GM12878 (cell line): ENCODE measurements around the gene BLOC1S3. TPM values are rescaled to one million over a fixed set of nuclear protein-coding genes. Genes with fewer than 3 reads are reported as not detected.
"Not testable (repeated sequence)": the region's sequence is repeated elsewhere in the genome, so short reads cannot be mapped to it uniquely, and the experiment has no call there.

Source experiments
- ATAC-seq: fragments of 200-7000 bp; cut with Tn5 transposase; 3 replicates; pipeline ENCODE4 v1.9.1; 2020; ENCODE audit warnings: mild to moderate bottlenecking, moderate library complexity
- BruUV-seq: library from RNA; stranded (reverse); fragments of 400-500 nt; replicated peaks from 2 replicates; lab custom pipeline; 2021; lab: Mats Ljungman, UMichigan
- CTCF ChIA-PET: fragments of 300-600 bp; sonication (Branson Sonifier 250); formaldehyde crosslinking; extraction: SDS; loops from one replicate; lab custom pipeline; 2021; ENCODE audit warnings: inconsistent platforms; lab: Yijun Ruan, JAX
- POLR2A ChIA-PET: fragments of 350-600 bp; formaldehyde crosslinking; extraction: SDS; loops from one replicate; lab custom pipeline; 2021; ENCODE audit warnings: inconsistent platforms; lab: Charles Lee
- RAD21 ChIA-PET: fragments of 300-600 bp; sonication (Branson Sonifier 250); formaldehyde crosslinking; loops from one replicate; lab custom pipeline; 2023; ENCODE audit warnings: antibody characterized with exemption; ENCODE audit not compliant: unreplicated experiment; lab: Charles Lee
- SMC1A ChIA-PET: fragments of 300-600 bp; sonication (Branson Sonifier 250); formaldehyde crosslinking; loops from one replicate; lab custom pipeline; 2023; ENCODE audit not compliant: unreplicated experiment, uncharacterized antibody; lab: Charles Lee
- DNase-seq: peaks from one replicate; pipeline ENCODE4 v3.0.0-alpha.2; 2011; ENCODE audit warnings: low read depth, low spot score
- FAIRE-seq: peaks from 3 replicates; lab custom pipeline; 2011; peaks lifted over from hg19 to GRCh38; lab: Jason Lieb, UNC
- H2AFZ ChIP-seq: 2 replicates; pipeline ENCODE4 v1.6.0; 2011; ENCODE audit warnings: low read depth, low read length, control low read depth; ENCODE audit not compliant: control insufficient read depth
- H3K27ac ChIP-seq: 2 replicates; pipeline ENCODE4 v1.5.1; 2011; ENCODE audit warnings: control low read depth; ENCODE audit not compliant: control insufficient read depth, insufficient read depth
- H3K27me3 ChIP-seq, 2 experiments: replicated peaks in 1 of 2; 2 replicates each; pipeline versions ENCODE4 v1.6.0 to v1.6.1; 2011; ENCODE audit warnings: low read length in 1 of 2; ENCODE audit not compliant: control insufficient read depth in 2 of 2, insufficient read depth in 2 of 2
- H3K36me3 ChIP-seq, 2 experiments: 2 replicates each; pipeline ENCODE4 v1.5.1; 2011; ENCODE audit warnings: low read length in 1 of 2; ENCODE audit not compliant: control insufficient read depth in 2 of 2, insufficient read depth in 2 of 2
- H3K4me1 ChIP-seq: 2 replicates; pipeline ENCODE4 v1.6.1; 2011; ENCODE audit warnings: mild to moderate bottlenecking, low read length, moderate library complexity, mixed read lengths; ENCODE audit not compliant: control insufficient read depth, insufficient read depth
- H3K4me2 ChIP-seq: 2 replicates; pipeline ENCODE4 v1.6.0; 2011; ENCODE audit warnings: control low read depth; ENCODE audit not compliant: control insufficient read depth, insufficient read depth
- H3K4me3 ChIP-seq: fragments of 200-600 bp; sonication (generic); 2 replicates; pipeline ENCODE4 v1.5.1; 2016
- H3K79me2 ChIP-seq: 2 replicates; pipeline ENCODE4 v1.6.0; 2011; ENCODE audit warnings: low read length; ENCODE audit not compliant: control insufficient read depth, insufficient read depth
- H3K9ac ChIP-seq: 2 replicates; pipeline ENCODE4 v1.8.0; 2011; ENCODE audit warnings: low read length, control low read depth, mixed read lengths; ENCODE audit not compliant: control insufficient read depth, insufficient read depth
- H3K9me3 ChIP-seq: replicated peaks from 3 replicates; pipeline ENCODE4 v1.5.1; 2011; ENCODE audit warnings: mild to moderate bottlenecking, low read length; ENCODE audit not compliant: control insufficient read depth, insufficient read depth
- H4K20me1 ChIP-seq: 2 replicates; pipeline ENCODE4 v1.6.0; 2011; ENCODE audit not compliant: control insufficient read depth, insufficient read depth
- WGBS: methylation state at CpG from one replicate; pipeline ENCODE4 v1.1.6; 2016; ENCODE audit warnings: low lambda C conversion rate; ENCODE audit not compliant: insufficient replicate concordance, insufficient coverage; ENCODE audit errors: missing lambda C conversion rate; 5-methylcytosine and 5-hydroxymethylcytosine counted together
- in situ Hi-C: fragments of 300-500 bp; cut with MboI; formaldehyde crosslinking; loops from 9 replicates; pipeline ENCODE4 v1.14.3; 2018; ENCODE audit warnings: mixed read lengths
- intact Hi-C: fragments of 100-400 bp; cut with micrococcal nuclease; formaldehyde crosslinking; loops from one replicate; pipeline ENCODE4 v1.14.2; 2022; ENCODE audit not compliant: unreplicated experiment
- polyA plus RNA-seq, 11 experiments: library from polyadenylated mRNA; depleted of rRNA in 4 of 11; unstranded in 6 of 11; stranded (reverse) in 5 of 11; fragments of >200 nt; fragmentation: Nextera tagmentation in 4 of 11; fragmentation: Illumina TruSeq in 1 of 11; extraction: Ambion mirVana in 4 of 11; extraction: Trizol in 1 of 11; gene quantifications; 1 replicate in 1 of 11; 2 replicates in 10 of 11; pipeline versions ENCODE4 v1.2.1 to v1.2.3, GENCODE V29; 2011 to 2016; ENCODE audit warnings: inconsistent platforms in 2 of 11, missing spikeins in 2 of 11, low read depth in 1 of 11
- total RNA-seq, 4 experiments: library from RNA; depleted of rRNA in 3 of 4; stranded (reverse); fragments of >200 nt in 3 of 4; fragmentation: Illumina TruSeq in 1 of 4; extraction: Trizol in 1 of 4; gene quantifications; 2 replicates each; pipeline versions ENCODE4 v1.2.1 to v1.2.3, GENCODE V29; 2013 to 2021

BLOC1S3 gene
- total and polyA plus RNA-seq, 10 of the 15 experiments (the other 5 are each of a cell fraction or from before 2014, with no cell fraction given): 3.6 to 18.3 (median 10.4) TPM

- in situ Hi-C loops, H3K4me1 ChIP-seq, H3K4me3 ChIP-seq, H3K9me3 ChIP-seq, RAD21 ChIA-PET, H3K79me2 ChIP-seq, BruUV-seq, intact Hi-C loops, H3K4me2 ChIP-seq, H2AFZ ChIP-seq, H4K20me1 ChIP-seq, ATAC-seq, FAIRE-seq, POLR2A ChIA-PET, H3K27ac ChIP-seq, H3K27me3 ChIP-seq, H3K9ac ChIP-seq, DNase-seq, SMC1A ChIA-PET, H3K36me3 ChIP-seq: not testable (repeated sequence)
- CTCF ChIA-PET: interaction anchor here (0.8 to 1.1 kb wide), 3 partner anchors 15 to 257 kb away, joined by 3 read pairs; no protein-coding TSS in a partner anchor
- 34% methylated on average over 2 of the region's 2 CpGs for WGBS
Observed at GRCh38 chr19:45229056-45229455, 50.5 kb downstream of the BLOC1S3 start.

Other genes with a start within 250 kb of the BLOC1S3 start
Only the 7 nearest of the 18 such genes appear.
- 2.0 and 3.5 TPM in 2 replicates for gene ZNF296, start 102.3 kb upstream of the BLOC1S3 start, total RNA-seq (2014; rRNA removed)
- gene ZNF296, start 102.3 kb upstream of the BLOC1S3 start, total RNA-seq (2014; rRNA removed; fragmentation: Illumina TruSeq; extraction: Trizol): 0.83 and 0.98 TPM in 2 replicates
- gene ZNF296, start 102.3 kb upstream of the BLOC1S3 start, total RNA-seq (2021): 21.3 and 23.5 TPM in 2 replicates
- 0.24 and 0.92 TPM in 2 replicates for gene ZNF296, start 102.3 kb upstream of the BLOC1S3 start, polyA plus RNA-seq (2011; rRNA removed)
- 0.53 TPM in 1 of 2 replicates, not detected in the other for gene ZNF296, start 102.3 kb upstream of the BLOC1S3 start, polyA plus RNA-seq (2014; fragmentation: Illumina TruSeq; extraction: Trizol)
- under 1 TPM in 1 of 2 experiments, not detected in 1; 0.44 TPM for gene ZNF296, start 102.3 kb upstream of the BLOC1S3 start, polyA plus RNA-seq (2014; fragmentation: Nextera tagmentation; extraction: Ambion mirVana)
- gene ZNF296, start 102.3 kb upstream of the BLOC1S3 start, polyA plus RNA-seq (2014; rRNA removed): 7.5 and 11.8 TPM in 2 replicates
- 10 to 100 TPM; 21.9 to 23.6 TPM for gene ZNF296, start 102.3 kb upstream of the BLOC1S3 start, polyA plus RNA-seq (2016; fragmentation: Nextera tagmentation; extraction: Ambion mirVana)
- gene GEMIN7, start 99.5 kb upstream of the BLOC1S3 start, total RNA-seq (2014; rRNA removed): 36.9 and 44.8 TPM in 2 replicates
- gene GEMIN7, start 99.5 kb upstream of the BLOC1S3 start, total RNA-seq (2014; rRNA removed; fragmentation: Illumina TruSeq; extraction: Trizol): 25.2 and 26.5 TPM in 2 replicates
- 42.4 and 45.0 TPM in 2 replicates for gene GEMIN7, start 99.5 kb upstream of the BLOC1S3 start, total RNA-seq (2021)
- 27.5 and 43.3 TPM in 2 replicates for gene GEMIN7, start 99.5 kb upstream of the BLOC1S3 start, polyA plus RNA-seq (2011; rRNA removed)
- gene GEMIN7, start 99.5 kb upstream of the BLOC1S3 start, polyA plus RNA-seq (2014; fragmentation: Illumina TruSeq; extraction: Trizol): 11.7 and 21.1 TPM in 2 replicates
- gene GEMIN7, start 99.5 kb upstream of the BLOC1S3 start, polyA plus RNA-seq (2014; fragmentation: Nextera tagmentation; extraction: Ambion mirVana): 10 to 100 TPM; 51.6 to 55.3 TPM
- 43.9 and 48.5 TPM in 2 replicates for gene GEMIN7, start 99.5 kb upstream of the BLOC1S3 start, polyA plus RNA-seq (2014; rRNA removed)
- 10 to 100 TPM; 75.5 to 76.7 TPM for gene GEMIN7, start 99.5 kb upstream of the BLOC1S3 start, polyA plus RNA-seq (2016; fragmentation: Nextera tagmentation; extraction: Ambion mirVana)
- 18.3 and 21.3 TPM in 2 replicates for gene PPP1R37, start 85.6 kb upstream of the BLOC1S3 start, total RNA-seq (2014; rRNA removed)
- gene PPP1R37, start 85.6 kb upstream of the BLOC1S3 start, total RNA-seq (2014; rRNA removed; fragmentation: Illumina TruSeq; extraction: Trizol): 4.0 and 5.1 TPM in 2 replicates
- 15.8 and 20.9 TPM in 2 replicates for gene PPP1R37, start 85.6 kb upstream of the BLOC1S3 start, total RNA-seq (2021)
- gene PPP1R37, start 85.6 kb upstream of the BLOC1S3 start, polyA plus RNA-seq (2011; rRNA removed): 5.5 and 9.5 TPM in 2 replicates
- gene PPP1R37, start 85.6 kb upstream of the BLOC1S3 start, polyA plus RNA-seq (2014; fragmentation: Illumina TruSeq; extraction: Trizol): 0.63 and 1.9 TPM in 2 replicates
- gene PPP1R37, start 85.6 kb upstream of the BLOC1S3 start, polyA plus RNA-seq (2014; fragmentation: Nextera tagmentation; extraction: Ambion mirVana): under 1 TPM in 1 of 2 experiments, not detected in 1; 0.09 TPM
- 17.5 and 20.7 TPM in 2 replicates for gene PPP1R37, start 85.6 kb upstream of the BLOC1S3 start, polyA plus RNA-seq (2014; rRNA removed)
- gene PPP1R37, start 85.6 kb upstream of the BLOC1S3 start, polyA plus RNA-seq (2016; fragmentation: Nextera tagmentation; extraction: Ambion mirVana): 1 to 10 TPM; 2.2 to 4.1 TPM
- gene NKPD1, start 17.8 kb upstream of the BLOC1S3 start, total RNA-seq (2014; rRNA removed): 0.05 and 0.06 TPM in 2 replicates
- not detected in 2 replicates for gene NKPD1, start 17.8 kb upstream of the BLOC1S3 start, total RNA-seq (2014; rRNA removed; fragmentation: Illumina TruSeq; extraction: Trizol)
- 0.05 and 0.13 TPM in 2 replicates for gene NKPD1, start 17.8 kb upstream of the BLOC1S3 start, total RNA-seq (2021)
- gene NKPD1, start 17.8 kb upstream of the BLOC1S3 start, polyA plus RNA-seq (2011; rRNA removed): not detected in 2 replicates
- gene NKPD1, start 17.8 kb upstream of the BLOC1S3 start, polyA plus RNA-seq (2014; fragmentation: Illumina TruSeq; extraction: Trizol): not detected in 2 replicates
- not detected for gene NKPD1, start 17.8 kb upstream of the BLOC1S3 start, polyA plus RNA-seq (2014; fragmentation: Nextera tagmentation; extraction: Ambion mirVana)
- gene NKPD1, start 17.8 kb upstream of the BLOC1S3 start, polyA plus RNA-seq (2014; rRNA removed): 0.04 and 0.18 TPM in 2 replicates
- not detected for gene NKPD1, start 17.8 kb upstream of the BLOC1S3 start, polyA plus RNA-seq (2016; fragmentation: Nextera tagmentation; extraction: Ambion mirVana)
- 46.8 and 48.8 TPM in 2 replicates for gene TRAPPC6A, start 547 bp upstream of the BLOC1S3 start, total RNA-seq (2014; rRNA removed)
- 21.5 and 23.8 TPM in 2 replicates for gene TRAPPC6A, start 547 bp upstream of the BLOC1S3 start, total RNA-seq (2014; rRNA removed; fragmentation: Illumina TruSeq; extraction: Trizol)
- 62.8 and 66.8 TPM in 2 replicates for gene TRAPPC6A, start 547 bp upstream of the BLOC1S3 start, total RNA-seq (2021)
- 15.1 and 24.9 TPM in 2 replicates for gene TRAPPC6A, start 547 bp upstream of the BLOC1S3 start, polyA plus RNA-seq (2011; rRNA removed)
- gene TRAPPC6A, start 547 bp upstream of the BLOC1S3 start, polyA plus RNA-seq (2014; fragmentation: Illumina TruSeq; extraction: Trizol): 1.4 and 16.8 TPM in 2 replicates
- 10 to 100 TPM in 1 of 2 experiments, 1 to 10 TPM in 1; 1.8 to 20.3 TPM for gene TRAPPC6A, start 547 bp upstream of the BLOC1S3 start, polyA plus RNA-seq (2014; fragmentation: Nextera tagmentation; extraction: Ambion mirVana)
- gene TRAPPC6A, start 547 bp upstream of the BLOC1S3 start, polyA plus RNA-seq (2014; rRNA removed): 66.7 and 68.2 TPM in 2 replicates
- gene TRAPPC6A, start 547 bp upstream of the BLOC1S3 start, polyA plus RNA-seq (2016; fragmentation: Nextera tagmentation; extraction: Ambion mirVana): 10 to 100 TPM; 82.8 to 83.9 TPM
- gene EXOC3L2, start 66.6 kb downstream of the BLOC1S3 start, total RNA-seq (2014; rRNA removed): not detected in 2 replicates
- gene EXOC3L2, start 66.6 kb downstream of the BLOC1S3 start, total RNA-seq (2014; rRNA removed; fragmentation: Illumina TruSeq; extraction: Trizol): not detected in 2 replicates
- gene EXOC3L2, start 66.6 kb downstream of the BLOC1S3 start, total RNA-seq (2021): 0.08 TPM in 1 of 2 replicates, not detected in the other
- not detected in 2 replicates for gene EXOC3L2, start 66.6 kb downstream of the BLOC1S3 start, polyA plus RNA-seq (2011; rRNA removed)
- gene EXOC3L2, start 66.6 kb downstream of the BLOC1S3 start, polyA plus RNA-seq (2014; fragmentation: Illumina TruSeq; extraction: Trizol): not detected in 2 replicates
- not detected for gene EXOC3L2, start 66.6 kb downstream of the BLOC1S3 start, polyA plus RNA-seq (2014; fragmentation: Nextera tagmentation; extraction: Ambion mirVana)
- not detected in 2 replicates for gene EXOC3L2, start 66.6 kb downstream of the BLOC1S3 start, polyA plus RNA-seq (2014; rRNA removed)
- gene EXOC3L2, start 66.6 kb downstream of the BLOC1S3 start, polyA plus RNA-seq (2016; fragmentation: Nextera tagmentation; extraction: Ambion mirVana): not detected
- gene MARK4, start 72.5 kb downstream of the BLOC1S3 start, total RNA-seq (2014; rRNA removed): 4.5 and 6.4 TPM in 2 replicates
- gene MARK4, start 72.5 kb downstream of the BLOC1S3 start, total RNA-seq (2014; rRNA removed; fragmentation: Illumina TruSeq; extraction: Trizol): 3.7 and 3.8 TPM in 2 replicates
- 20.4 and 24.3 TPM in 2 replicates for gene MARK4, start 72.5 kb downstream of the BLOC1S3 start, total RNA-seq (2021)
- gene MARK4, start 72.5 kb downstream of the BLOC1S3 start, polyA plus RNA-seq (2011; rRNA removed): 6.6 TPM in 2 replicates
- 7.8 and 16.9 TPM in 2 replicates for gene MARK4, start 72.5 kb downstream of the BLOC1S3 start, polyA plus RNA-seq (2014; fragmentation: Illumina TruSeq; extraction: Trizol)
- gene MARK4, start 72.5 kb downstream of the BLOC1S3 start, polyA plus RNA-seq (2014; fragmentation: Nextera tagmentation; extraction: Ambion mirVana): under 1 TPM; 0.66 TPM
- 10.5 and 12.1 TPM in 2 replicates for gene MARK4, start 72.5 kb downstream of the BLOC1S3 start, polyA plus RNA-seq (2014; rRNA removed)
- 1 to 10 TPM; 2.0 to 2.7 TPM for gene MARK4, start 72.5 kb downstream of the BLOC1S3 start, polyA plus RNA-seq (2016; fragmentation: Nextera tagmentation; extraction: Ambion mirVana)